Pancreas (tissue), 8 donors: Measurements from ENCODE around the gene IP6K3. TPM values are rescaled to one million over a fixed set of nuclear protein-coding genes. Genes with fewer than 3 reads are reported as not detected.

Experiments
- microRNA-seq, 2 donors: library from miRNA; unstranded; fragments of <30 nt; microRNA quantifications; one replicate each; pipeline versions ENCODE4 to v1.1.0, GENCODE V29; 2019 to 2020
- polyA plus RNA-seq, 2 donors: library from polyadenylated mRNA; stranded (reverse); fragments of 200-250 nt; gene quantifications; one replicate each; pipeline ENCODE4 v1.2.3, GENCODE V29; 2013
- total RNA-seq, 6 donors: library from RNA; stranded (reverse); fragmentation: NEBNext Ultra II Directional in 4 of 6; extraction: Animal tissue kit (Norgen Biotek cat#: 25700) in 4 of 6; gene quantifications; one replicate each; pipeline versions ENCODE4 v1.2.1 to v1.2.4, GENCODE V29; 2021 to 2023
- donor health status: healthy with polysubstance abuse.
- donor health status: DM: no; HTN: no; CAD: no; lungs with moderate emphysema.
- donor health status: DM: no; HTN: no; CAD: no.
- donor health status: Bipolar disorder and iron deficiency.
- donor health status: DM: yes; HTN: yes; CAD: no.
- donor health status: DM: no; HTN: no; CAD: no.
- donor health status: DM: no; HTN: no; CAD: no.
- donor health status: DM: yes; HTN: yes; CAD: no.

IP6K3 gene
- total and polyA plus RNA-seq, 8 donors: 0.12 to 0.69 (median 0.36) TPM

Small RNAs within 50 kb of the gene (microRNA-seq; reads per million reads assigned to microRNA genes)
- 1.5 to 1.8 reads per million in 2 donors for gene MIR3934

Other genes starting within 250 kb of the IP6K3 start
- 10 to 100 TPM in 1 of 6 donors, 1 to 10 TPM in 5; 5.6 to 11.2 (median 6.9) TPM for gene BAK1, start 166.6 kb downstream of the IP6K3 start, total RNA-seq
- gene BAK1, start 166.6 kb downstream of the IP6K3 start, polyA plus RNA-seq: 1 to 10 TPM; 7.2 to 7.7 TPM
- 10 to 100 TPM in 5 of 6 donors, 1 to 10 TPM in 1; 9.1 to 20.3 (median 11.4) TPM for gene ITPR3, start 125.6 kb downstream of the IP6K3 start, total RNA-seq
- gene ITPR3, start 125.6 kb downstream of the IP6K3 start, polyA plus RNA-seq: 10 to 100 TPM; 13.7 to 15.3 TPM
- 10 to 100 TPM; 13.9 to 32.1 (median 23.3) TPM for gene UQCC2, start 35.2 kb downstream of the IP6K3 start, total RNA-seq
- gene UQCC2, start 35.2 kb downstream of the IP6K3 start, polyA plus RNA-seq: 10 to 100 TPM; 40.2 to 58.9 TPM
- gene LEMD2, start 42.2 kb upstream of the IP6K3 start, total RNA-seq: 10 to 100 TPM; 23.4 to 34.5 (median 27.8) TPM
- 10 to 100 TPM; 46.0 to 59.4 TPM for gene LEMD2, start 42.2 kb upstream of the IP6K3 start, polyA plus RNA-seq
- gene MLN, start 57.1 kb upstream of the IP6K3 start, total RNA-seq: not detected
- not detected for gene MLN, start 57.1 kb upstream of the IP6K3 start, polyA plus RNA-seq